VCaP (cell line): ENCODE results near the gene NAT9.

ENCODE experiments used
- H3K27ac ChIP-seq: fragments of 450-650 bp; 2 replicates; pipeline ENCODE4 v1.5.1; 2017
- TF ChIP-seq, protein P1 (sequence below): fragments of 450-650 bp; conservative IDR thresholded peaks from 2 replicates; pipeline ENCODE4 v1.5.1; 2017; ENCODE audit warnings: mild to moderate bottlenecking, moderate library complexity

Gene NAT9

DNA sequence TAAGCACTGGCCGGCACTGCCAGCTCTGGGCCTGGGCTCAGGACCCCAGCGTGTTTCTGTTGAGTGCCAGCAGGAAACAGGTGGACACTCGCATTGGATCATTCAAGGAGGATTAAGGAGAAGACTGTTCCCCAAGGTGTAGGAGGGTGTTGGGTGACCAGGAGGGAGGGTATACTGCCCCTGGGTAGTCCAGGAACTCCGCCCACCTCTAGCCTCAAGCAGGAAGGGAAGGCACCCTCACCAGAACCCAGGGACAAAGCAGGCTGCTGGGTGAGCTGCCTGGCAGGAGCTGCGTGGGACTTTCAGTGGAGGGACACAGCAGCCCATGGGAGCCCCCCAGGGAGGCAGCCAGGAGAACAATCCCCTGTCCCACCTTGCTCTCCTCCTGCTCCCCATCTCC is 46.8 kb downstream of the NAT9 start:
- no peak overlapping the region for H3K27ac ChIP-seq
- TF ChIP-seq, protein P1, sequence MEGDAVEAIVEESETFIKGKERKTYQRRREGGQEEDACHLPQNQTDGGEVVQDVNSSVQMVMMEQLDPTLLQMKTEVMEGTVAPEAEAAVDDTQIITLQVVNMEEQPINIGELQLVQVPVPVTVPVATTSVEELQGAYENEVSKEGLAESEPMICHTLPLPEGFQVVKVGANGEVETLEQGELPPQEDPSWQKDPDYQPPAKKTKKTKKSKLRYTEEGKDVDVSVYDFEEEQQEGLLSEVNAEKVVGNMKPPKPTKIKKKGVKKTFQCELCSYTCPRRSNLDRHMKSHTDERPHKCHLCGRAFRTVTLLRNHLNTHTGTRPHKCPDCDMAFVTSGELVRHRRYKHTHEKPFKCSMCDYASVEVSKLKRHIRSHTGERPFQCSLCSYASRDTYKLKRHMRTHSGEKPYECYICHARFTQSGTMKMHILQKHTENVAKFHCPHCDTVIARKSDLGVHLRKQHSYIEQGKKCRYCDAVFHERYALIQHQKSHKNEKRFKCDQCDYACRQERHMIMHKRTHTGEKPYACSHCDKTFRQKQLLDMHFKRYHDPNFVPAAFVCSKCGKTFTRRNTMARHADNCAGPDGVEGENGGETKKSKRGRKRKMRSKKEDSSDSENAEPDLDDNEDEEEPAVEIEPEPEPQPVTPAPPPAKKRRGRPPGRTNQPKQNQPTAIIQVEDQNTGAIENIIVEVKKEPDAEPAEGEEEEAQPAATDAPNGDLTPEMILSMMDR, result no peak

DNA sequence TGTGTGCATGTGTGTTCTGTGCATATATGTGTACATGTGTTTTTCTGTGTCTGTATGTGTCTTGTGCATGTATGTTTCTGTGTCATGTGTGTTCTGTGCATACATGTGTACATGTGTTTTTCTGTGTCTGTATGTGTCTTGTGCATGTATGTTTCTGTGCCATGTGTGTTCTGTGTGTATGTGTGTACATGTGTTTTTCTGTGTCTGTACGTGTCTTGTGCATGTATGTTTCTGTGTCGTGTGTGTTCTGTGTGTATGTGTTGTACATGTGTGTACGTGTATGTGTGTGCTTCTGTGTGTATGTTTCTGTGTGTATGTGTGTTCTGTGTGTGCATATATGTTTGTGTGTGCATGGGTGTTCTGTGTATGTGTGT is 47.5 kb downstream of the NAT9 start:
- no peak overlapping the region for H3K27ac ChIP-seq

DNA sequence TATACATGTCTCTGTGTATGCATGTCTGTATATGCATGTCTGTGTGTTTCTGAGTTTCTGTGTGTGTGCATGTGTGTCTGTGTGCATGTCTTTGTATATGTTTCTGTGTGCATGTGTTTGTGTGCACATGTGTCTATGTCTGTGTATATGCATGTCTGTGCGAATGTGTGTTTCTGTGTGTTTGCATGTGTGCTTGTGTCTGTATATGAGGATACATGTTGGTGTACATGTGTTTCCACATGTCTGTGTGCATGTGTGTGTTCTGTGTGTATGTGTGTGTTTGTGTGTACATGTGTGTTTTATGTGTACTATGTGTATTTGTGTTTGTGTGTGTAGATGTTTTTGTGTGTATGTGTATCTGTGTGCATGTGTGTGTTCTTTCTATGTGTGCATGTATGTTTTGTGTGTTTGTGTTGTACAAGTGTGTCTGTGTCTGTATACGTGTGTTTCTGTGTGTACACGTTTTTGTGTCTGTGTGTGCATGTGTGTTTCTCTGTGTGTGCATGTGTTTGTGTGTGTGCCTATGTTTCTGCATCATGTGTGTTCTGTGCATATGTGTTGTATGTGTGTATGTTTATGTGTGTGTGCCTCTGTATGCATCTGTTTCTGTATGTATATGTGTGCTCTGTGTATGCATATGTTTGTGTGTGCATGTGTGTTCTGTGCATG is 48.0 kb downstream of the NAT9 start:
- H3K27ac ChIP-seq, result no peak overlapping the region
- TF ChIP-seq, protein P1, result no peak

More for the DNA sequence above, 47.5 kb downstream of the NAT9 start:
- TF ChIP-seq, protein P1, result no peak

DNA sequence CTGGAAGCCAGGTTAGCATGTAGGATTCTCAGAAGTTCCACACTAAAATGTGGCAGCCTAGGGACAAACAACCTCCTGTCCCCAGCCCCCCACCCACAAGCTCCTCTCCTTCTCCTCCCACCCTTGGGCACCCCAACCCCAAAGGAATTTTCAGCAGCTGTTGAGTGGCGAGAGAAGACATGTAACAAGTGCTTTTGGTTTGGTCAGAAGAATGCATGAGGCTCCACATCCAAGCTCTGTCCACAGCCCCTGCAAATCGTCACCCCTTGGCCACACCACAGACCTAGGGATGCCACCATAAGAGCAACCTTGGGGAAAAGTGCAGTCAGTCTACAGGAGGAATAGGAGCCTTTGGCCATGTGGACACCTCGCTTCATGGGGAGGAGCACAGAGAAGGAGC is 51.0 kb downstream of the NAT9 start:
- no peak overlapping the region for H3K27ac ChIP-seq
- TF ChIP-seq, protein P1, result no peak

DNA sequence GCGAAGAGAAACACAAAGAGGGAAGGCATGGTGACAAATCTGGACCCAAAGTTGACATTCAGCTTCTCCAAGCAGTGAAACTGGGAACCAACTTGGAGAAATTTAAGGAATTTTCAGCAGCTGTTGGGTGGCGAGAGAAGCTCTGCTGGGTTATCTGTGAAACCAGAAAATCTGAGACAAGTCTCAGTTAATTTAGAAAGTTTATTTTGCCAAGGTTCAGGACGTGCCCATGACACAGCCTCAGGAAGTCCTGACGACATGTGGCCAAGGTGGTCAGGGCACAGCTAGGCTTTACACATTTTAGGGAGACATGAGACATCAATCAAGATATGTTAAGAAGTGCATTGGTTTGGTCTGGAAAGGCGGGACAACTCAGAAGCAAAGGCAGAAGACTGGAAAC is 52.3 kb downstream of the NAT9 start:
- no peak overlapping the region for H3K27ac ChIP-seq
- TF ChIP-seq, protein P1, result no peak

DNA sequence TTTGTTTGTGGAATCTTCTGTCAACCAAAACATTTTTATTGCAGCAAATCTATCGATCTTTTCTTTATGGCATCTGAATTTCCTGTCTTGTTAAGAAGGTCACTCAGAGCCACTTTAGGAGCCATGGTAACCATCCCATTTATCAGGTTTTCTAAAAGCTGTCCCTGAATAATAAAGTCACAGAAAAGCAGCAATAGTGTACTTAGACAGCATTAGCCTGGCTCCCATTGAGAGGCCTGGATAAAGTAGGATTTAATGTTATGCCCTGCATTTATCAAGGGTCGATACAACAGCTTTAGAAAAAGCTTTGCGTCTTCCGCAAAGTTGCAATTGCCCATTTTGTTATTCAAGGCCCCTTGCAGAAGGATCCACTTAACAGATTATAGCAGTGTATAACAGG is 53.4 kb downstream of the NAT9 start:
- TF ChIP-seq, protein P1, result no peak

More for the DNA sequence above, 53.4 kb downstream of the NAT9 start:
- H3K27ac ChIP-seq, result no peak overlapping the region
